ENCODE measurements around the gene CAST. TPM values are rescaled to one million over a fixed set of nuclear protein-coding genes. Genes with fewer than 3 reads are reported as not detected.
A peak's percentile ranks its signal among the peaks of the same experiment; 100 is the strongest.

The CAST gene
- total RNA-seq, 2 donors from 2014 or later: 251 to 256 TPM

DNA sequence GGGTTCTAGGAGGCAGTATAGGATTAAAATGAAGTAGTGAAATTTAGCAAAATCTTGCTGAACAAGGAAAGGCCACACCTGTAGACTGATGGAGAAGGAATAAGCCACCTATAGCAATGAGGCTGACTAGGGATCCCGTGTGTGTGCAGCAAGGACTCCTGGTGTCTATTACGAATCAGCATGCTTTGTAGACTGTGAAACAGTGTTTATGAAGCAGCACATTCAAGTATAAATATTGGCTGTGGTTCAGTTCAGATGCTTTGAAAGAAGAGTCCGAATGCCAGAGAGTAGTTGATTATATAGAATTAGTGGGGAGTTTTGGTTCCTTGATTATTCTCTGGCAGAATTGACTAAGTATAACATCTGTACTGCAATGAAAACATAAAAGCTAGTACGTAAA, 41.8 kb downstream of the CAST start:
- H3K9me3 ChIP-seq: no peaks in the 10 kb centered on the region
- no peaks in the 10 kb centered on the region for H3K27me3 ChIP-seq (replicated peaks; ENCODE audit: insufficient read depth)
- H3K27ac ChIP-seq: peak overlapping the region; percentile 83
- no peaks in the 10 kb centered on the region for H3K4me1 ChIP-seq (replicated peaks)
- 36% methylated on average over 4 of the region's 4 CpGs for WGBS
- no peak for DNase-seq (ENCODE audit: low spot score)
- TF ChIP-seq POLR2A (IDR thresholded peaks at IDR 0.05) (no peak), CTCF (IDR thresholded peaks at IDR 0.05) (no peak), POLR2AphosphoS5 (IDR thresholded peaks at IDR 0.05) (no peak)
- no peak overlapping the region for H3K4me3 ChIP-seq
- H3K36me3 ChIP-seq: no peaks in the 10 kb centered on the region
- intact Hi-C loops (cut with DNase I): loop anchor here (1.0 kb wide), 1 partner anchor 42 kb away; the partner anchor contains the start of gene CAST

GRCh38 chr5:96706433-96707111, 44.4 kb downstream of the CAST start:
- H3K27ac ChIP-seq: no peak overlapping the region
- intact Hi-C loops (cut with DNase I): no loop called here
- DNase-seq (ENCODE audit: low spot score): no peak
- H3K4me3 ChIP-seq: no peak overlapping the region
- H3K36me3 ChIP-seq: no peaks in the 10 kb centered on the region
- H3K27me3 ChIP-seq (replicated peaks; ENCODE audit: insufficient read depth): no peaks in the 10 kb centered on the region
- H3K9me3 ChIP-seq: no peaks in the 10 kb centered on the region
- H3K4me1 ChIP-seq (replicated peaks): no peaks in the 10 kb centered on the region
- TF ChIP-seq POLR2AphosphoS5 (IDR thresholded peaks at IDR 0.05) (no peak), POLR2A (IDR thresholded peaks at IDR 0.05) (no peak), CTCF (IDR thresholded peaks at IDR 0.05) (no peak)
- WGBS: 83% methylated on average over 5 of the region's 5 CpGs

- Histone ChIP-seq H3K4me1 (replicated peaks) (no peaks in the 10 kb centered on the region), H3K27me3 (replicated peaks; ENCODE audit: insufficient read depth) (no peaks in the 10 kb centered on the region), H3K27ac (no peak overlapping the region), H3K9me3 (no peaks in the 10 kb centered on the region), H3K4me3 (no peak overlapping the region), H3K36me3 (no peaks in the 10 kb centered on the region)
- intact Hi-C loops (cut with DNase I): no loop called here
- WGBS: 85% methylated on average over 4 of the region's 4 CpGs
- no peak for TF ChIP-seq POLR2A (IDR thresholded peaks at IDR 0.05)
- TF ChIP-seq CTCF (IDR thresholded peaks at IDR 0.05): no peak
- TF ChIP-seq POLR2AphosphoS5 (IDR thresholded peaks at IDR 0.05): no peak
- DNase-seq (ENCODE audit: low spot score): no peak
Measured at GRCh38 chr5:96708600-96708999, 46.4 kb downstream of the CAST start.

GRCh38 chr5:96709152-96709821, 47.1 kb downstream of the CAST start:
- 36% methylated on average over 3 of the region's 3 CpGs for WGBS
- no peaks in the 10 kb centered on the region for H3K36me3 ChIP-seq
- H3K4me1 ChIP-seq (replicated peaks): no peaks in the 10 kb centered on the region
- no peak for TF ChIP-seq POLR2A (IDR thresholded peaks at IDR 0.05)
- no peak for TF ChIP-seq POLR2AphosphoS5 (IDR thresholded peaks at IDR 0.05)
- TF ChIP-seq CTCF (IDR thresholded peaks at IDR 0.05): no peak
- intact Hi-C loops (cut with DNase I): no loop called here
- DNase-seq (ENCODE audit: low spot score): no peak
- no peaks in the 10 kb centered on the region for H3K9me3 ChIP-seq
- no peaks in the 10 kb centered on the region for H3K27me3 ChIP-seq (replicated peaks; ENCODE audit: insufficient read depth)
- H3K4me3 ChIP-seq: no peak overlapping the region
- H3K27ac ChIP-seq: no peak overlapping the region
